ENCODE data around the gene CSDE1.
"Not testable (repeated sequence)": the region's sequence is repeated elsewhere in the genome, so short reads cannot be mapped to it uniquely, and the experiment has no call there.

The CSDE1 gene

GRCh38 chr1:114779722-114780121 lies 21.9 kb upstream of the CSDE1 start:
- peak overlapping the region; percentile 90 for H3K4me3 ChIP-seq (ENCODE audit: low read depth, low read length)
- no peak for DNase-seq (ENCODE audit: low read depth)
- TF ChIP-seq, protein P1, sequence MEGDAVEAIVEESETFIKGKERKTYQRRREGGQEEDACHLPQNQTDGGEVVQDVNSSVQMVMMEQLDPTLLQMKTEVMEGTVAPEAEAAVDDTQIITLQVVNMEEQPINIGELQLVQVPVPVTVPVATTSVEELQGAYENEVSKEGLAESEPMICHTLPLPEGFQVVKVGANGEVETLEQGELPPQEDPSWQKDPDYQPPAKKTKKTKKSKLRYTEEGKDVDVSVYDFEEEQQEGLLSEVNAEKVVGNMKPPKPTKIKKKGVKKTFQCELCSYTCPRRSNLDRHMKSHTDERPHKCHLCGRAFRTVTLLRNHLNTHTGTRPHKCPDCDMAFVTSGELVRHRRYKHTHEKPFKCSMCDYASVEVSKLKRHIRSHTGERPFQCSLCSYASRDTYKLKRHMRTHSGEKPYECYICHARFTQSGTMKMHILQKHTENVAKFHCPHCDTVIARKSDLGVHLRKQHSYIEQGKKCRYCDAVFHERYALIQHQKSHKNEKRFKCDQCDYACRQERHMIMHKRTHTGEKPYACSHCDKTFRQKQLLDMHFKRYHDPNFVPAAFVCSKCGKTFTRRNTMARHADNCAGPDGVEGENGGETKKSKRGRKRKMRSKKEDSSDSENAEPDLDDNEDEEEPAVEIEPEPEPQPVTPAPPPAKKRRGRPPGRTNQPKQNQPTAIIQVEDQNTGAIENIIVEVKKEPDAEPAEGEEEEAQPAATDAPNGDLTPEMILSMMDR (conservative IDR thresholded peaks at IDR 0.05; ENCODE audit: low read depth, low read length), result no peak

- not testable (repeated sequence) for DNase-seq (ENCODE audit: low read depth); H3K4me3 ChIP-seq (ENCODE audit: low read depth, low read length)
Measured at GRCh38 chr1:114776726-114777125, 18.9 kb upstream of the CSDE1 start.

DNA sequence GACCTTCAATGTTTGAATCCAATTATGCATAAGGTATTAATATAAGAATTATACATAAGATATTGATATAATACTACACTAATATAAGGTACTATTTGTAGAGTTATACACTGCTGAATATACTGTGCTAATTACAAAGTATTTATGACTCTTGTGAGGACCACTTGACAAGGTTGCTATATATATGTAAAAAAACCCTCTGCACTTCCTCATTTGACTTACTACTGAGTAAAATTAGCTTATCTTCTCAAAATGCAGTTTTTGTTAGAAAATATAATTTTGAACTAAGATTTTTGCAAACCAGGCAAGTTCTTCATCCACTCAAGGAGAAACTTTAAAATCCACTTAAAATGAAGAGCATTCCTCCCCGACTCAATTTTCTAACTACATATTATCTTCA lies 14.2 kb upstream of the CSDE1 start:
- DNase-seq (ENCODE audit: low read depth), result no peak
- TF ChIP-seq, protein P1 (conservative IDR thresholded peaks at IDR 0.05; ENCODE audit: low read depth, low read length), result no peak

DNA sequence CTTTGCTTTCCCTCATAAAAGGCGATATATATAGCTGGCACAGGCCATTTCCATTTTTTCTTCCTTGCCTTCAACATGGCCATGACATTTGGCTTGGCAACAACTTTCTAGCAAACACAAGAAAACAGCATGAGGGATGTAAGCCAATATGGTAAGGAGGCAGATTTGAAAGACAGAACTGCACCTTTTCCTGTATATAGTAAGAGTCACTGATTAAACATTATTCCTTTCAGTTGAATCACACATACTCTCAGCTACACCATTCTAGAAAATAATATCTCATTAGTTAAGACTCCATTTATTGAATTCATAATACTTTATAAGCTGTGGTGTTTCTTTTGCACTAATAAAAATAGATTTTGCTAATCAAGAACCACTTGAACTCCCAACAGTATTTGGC lies 13.2 kb upstream of the CSDE1 start:
- no peak overlapping the region for H3K4me3 ChIP-seq (ENCODE audit: low read depth, low read length)
- DNase-seq (ENCODE audit: low read depth), result no peak
- TF ChIP-seq, protein P1 (conservative IDR thresholded peaks at IDR 0.05; ENCODE audit: low read depth, low read length), result no peak

More for the DNA sequence above, 14.2 kb upstream of the CSDE1 start:
- no peak overlapping the region for H3K4me3 ChIP-seq (ENCODE audit: low read depth, low read length)

DNA sequence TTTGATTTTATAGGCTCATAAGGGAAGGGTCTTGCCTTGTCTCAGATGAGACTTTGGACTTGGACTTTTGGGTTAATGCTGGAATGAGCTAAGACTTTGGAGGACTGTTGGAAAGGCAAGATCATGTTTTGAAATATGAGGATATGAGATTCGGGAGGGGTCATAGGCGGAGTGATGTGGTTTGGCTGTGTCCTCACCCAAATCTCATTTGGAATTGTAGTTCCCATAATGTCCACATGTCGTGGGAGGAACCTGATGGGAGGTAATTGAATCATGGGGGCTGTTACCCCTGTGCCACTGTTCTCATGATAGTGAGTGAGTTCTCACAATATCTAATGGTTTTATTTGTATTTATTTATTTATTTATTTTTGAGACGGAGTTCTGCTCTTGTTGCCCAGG lies 6.9 kb upstream of the CSDE1 start:
- no peak overlapping the region for H3K4me3 ChIP-seq (ENCODE audit: low read depth, low read length)
- TF ChIP-seq, protein P1 (conservative IDR thresholded peaks at IDR 0.05; ENCODE audit: low read depth, low read length), result no peak
- DNase-seq (ENCODE audit: low read depth), result no peak

DNA sequence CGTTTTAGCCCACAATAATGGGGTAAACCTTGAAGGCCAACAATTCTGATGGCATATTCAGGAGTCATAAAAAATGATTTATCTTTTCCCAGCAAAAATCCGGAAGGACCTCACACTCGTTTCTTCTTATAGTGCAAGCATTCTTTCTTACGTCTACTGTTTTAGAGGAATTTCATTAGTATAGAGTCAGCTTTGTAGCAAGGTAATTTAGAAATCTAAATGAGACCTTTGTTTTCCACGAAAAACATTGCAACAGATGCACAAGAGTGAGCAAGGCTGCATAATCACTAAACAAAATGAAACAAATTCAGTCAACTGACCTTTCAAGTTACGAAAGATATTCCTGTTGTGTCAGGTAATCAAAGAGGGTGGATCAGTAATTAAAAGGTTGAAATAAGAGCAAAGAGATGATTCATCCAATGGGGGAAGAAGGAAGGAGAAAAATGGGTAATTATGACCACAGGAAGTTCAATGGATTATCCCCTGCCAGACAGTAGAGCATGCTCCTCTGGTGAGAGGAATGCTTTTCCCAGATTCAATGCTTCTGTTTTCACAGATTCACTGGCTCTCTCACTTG lies 560 bp upstream of the CSDE1 start:
- peak overlapping the region; percentile 100 for H3K4me3 ChIP-seq (ENCODE audit: low read depth, low read length)
- TF ChIP-seq, protein P1 (conservative IDR thresholded peaks at IDR 0.05; ENCODE audit: low read depth, low read length), result no peak
- DNase-seq (ENCODE audit: low read depth), result no peak

- peak overlapping the region; percentile 100 for H3K4me3 ChIP-seq (ENCODE audit: low read depth, low read length)
- DNase-seq (ENCODE audit: low read depth), result peak; percentile 66
- TF ChIP-seq, protein P1 (conservative IDR thresholded peaks at IDR 0.05; ENCODE audit: low read depth, low read length), result no peak
Measured at GRCh38 chr1:114756949-114757454, 782 bp downstream of the CSDE1 start.

Measured in choroid plexus epithelial cell (primary cell).